Activated B cell treated with CpG ODN at 0.5 μM for 24 hours (primary cell): Measurements from ENCODE around the gene ASCC2. TPM values are rescaled to one million over a fixed set of nuclear protein-coding genes. Genes with fewer than 3 reads are reported as not detected.

ENCODE experiments used
- ATAC-seq: fragments of 200-7000 bp; cut with Tn5 transposase; one replicate; pipeline ENCODE4 v1.10.0; 2021; ENCODE audit warnings: low read depth, mild to moderate bottlenecking, moderate library complexity
- CTCF ChIA-PET: fragments of 350-600 bp; sonication (Branson Sonifier 250); formaldehyde crosslinking; loops from one replicate; lab custom pipeline; 2021; ENCODE audit warnings: antibody characterized with exemption; lab: Charles Lee
- POLR2A ChIA-PET: fragments of 350-600 bp; sonication (Branson Sonifier 250); formaldehyde crosslinking; loops from one replicate; lab custom pipeline; 2021; ENCODE audit warnings: antibody characterized with exemption; lab: Charles Lee
- DNase-seq: peaks from one replicate; pipeline ENCODE4 v3.0.0; 2022
- H3K27ac Mint-ChIP-seq: one replicate; pipeline ENCODE4 v1.8.0; 2020; ENCODE audit warnings: mixed read lengths
- H3K27me3 Mint-ChIP-seq: one replicate; pipeline ENCODE4 v1.8.0; 2021; ENCODE audit warnings: mixed read lengths
- H3K36me3 Mint-ChIP-seq: one replicate; pipeline ENCODE4 v1.8.0; 2021; ENCODE audit warnings: low read depth, mixed read lengths
- H3K4me1 Mint-ChIP-seq: one replicate; pipeline ENCODE4 v1.8.0; 2021; ENCODE audit warnings: mixed read lengths
- H3K4me3 Mint-ChIP-seq: one replicate; pipeline ENCODE4 v1.8.0; 2020; ENCODE audit warnings: mild to moderate bottlenecking, mixed read lengths
- H3K9me3 Mint-ChIP-seq: one replicate; pipeline ENCODE4 v1.8.0; 2020; ENCODE audit warnings: mixed read lengths
- intact Hi-C: fragments of 100-400 bp; cut with micrococcal nuclease; formaldehyde crosslinking; loops from one replicate; pipeline ENCODE4 v1.15.1; 2024
- total RNA-seq: library from RNA; stranded (reverse); gene quantifications from 2 replicates; pipeline ENCODE4 v1.2.3, GENCODE V29; 2022
- TF ChIP-seq, protein P1 (sequence below): fragments of 200-600 bp; IDR thresholded peaks from one replicate; pipeline ENCODE4 v1.8.0; 2022; ENCODE audit warnings: antibody characterized with exemption, mild to moderate bottlenecking

Gene ASCC2
- total RNA-seq, 1 donor from 2014 or later = 89.7 TPM

DNA sequence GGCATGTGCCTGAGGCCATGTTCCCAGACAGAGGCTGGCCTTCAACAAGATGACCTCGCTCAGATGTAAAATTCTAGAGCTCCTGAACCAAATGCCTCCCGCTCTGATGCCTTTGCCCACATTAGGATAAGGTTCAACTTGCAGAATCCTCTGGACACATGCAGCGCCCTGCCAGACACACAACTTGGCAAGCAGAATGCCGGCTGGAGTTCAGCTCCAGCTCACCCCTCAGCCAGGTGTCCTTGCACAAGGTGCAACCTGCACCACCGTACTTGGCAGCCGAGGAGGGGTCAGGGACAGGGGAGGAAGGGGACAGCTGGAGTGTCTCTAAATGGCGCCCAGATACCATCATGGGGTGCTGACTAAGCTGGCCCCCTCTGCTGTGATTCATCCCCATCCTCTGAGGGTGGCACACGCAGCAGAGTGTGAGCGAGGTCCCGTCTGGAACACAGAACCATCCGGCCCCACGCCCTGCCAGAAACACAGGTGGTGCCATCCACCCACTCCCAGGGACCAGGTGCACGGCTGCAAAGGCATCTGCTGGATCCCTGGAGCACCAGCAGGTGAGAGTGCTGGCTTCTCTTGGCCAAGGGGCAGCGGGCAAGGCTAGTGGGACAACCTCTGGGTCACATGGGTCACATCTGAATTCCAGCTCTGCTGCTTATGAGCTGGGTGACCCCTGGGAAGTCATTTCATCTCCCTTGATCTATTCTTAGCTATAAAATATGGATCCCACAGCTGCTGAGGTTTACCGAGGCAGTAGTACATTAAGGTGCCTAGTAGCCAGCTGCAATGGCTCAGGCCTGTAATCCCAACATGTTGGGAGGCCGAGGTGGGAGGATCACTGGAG lies 84.0 kb downstream of the ASCC2 start:
- ATAC-seq (no peak), DNase-seq (no peak)
- H3K4me1 Mint-ChIP-seq = peaks cover 4% of the 10 kb centered on the region
- H3K4me3 Mint-ChIP-seq = no peak overlapping the region
- no peaks in the 10 kb centered on the region for H3K9me3 Mint-ChIP-seq
- H3K27me3 Mint-ChIP-seq = no peaks in the 10 kb centered on the region
- intact Hi-C loops = no loop called here
- no peak overlapping the region for H3K27ac Mint-ChIP-seq
- peaks cover 8% of the 10 kb centered on the region for H3K36me3 Mint-ChIP-seq
- ChIA-PET CTCF (interaction anchor here (0.8 kb wide), 1 partner anchor 251 kb away, joined by 3 read pairs; no protein-coding TSS in a partner anchor), POLR2A (interaction anchor here (0.6 kb wide), 1 partner anchor 1693 kb away, joined by 3 read pairs; no protein-coding TSS in a partner anchor)
- TF ChIP-seq, protein P1, sequence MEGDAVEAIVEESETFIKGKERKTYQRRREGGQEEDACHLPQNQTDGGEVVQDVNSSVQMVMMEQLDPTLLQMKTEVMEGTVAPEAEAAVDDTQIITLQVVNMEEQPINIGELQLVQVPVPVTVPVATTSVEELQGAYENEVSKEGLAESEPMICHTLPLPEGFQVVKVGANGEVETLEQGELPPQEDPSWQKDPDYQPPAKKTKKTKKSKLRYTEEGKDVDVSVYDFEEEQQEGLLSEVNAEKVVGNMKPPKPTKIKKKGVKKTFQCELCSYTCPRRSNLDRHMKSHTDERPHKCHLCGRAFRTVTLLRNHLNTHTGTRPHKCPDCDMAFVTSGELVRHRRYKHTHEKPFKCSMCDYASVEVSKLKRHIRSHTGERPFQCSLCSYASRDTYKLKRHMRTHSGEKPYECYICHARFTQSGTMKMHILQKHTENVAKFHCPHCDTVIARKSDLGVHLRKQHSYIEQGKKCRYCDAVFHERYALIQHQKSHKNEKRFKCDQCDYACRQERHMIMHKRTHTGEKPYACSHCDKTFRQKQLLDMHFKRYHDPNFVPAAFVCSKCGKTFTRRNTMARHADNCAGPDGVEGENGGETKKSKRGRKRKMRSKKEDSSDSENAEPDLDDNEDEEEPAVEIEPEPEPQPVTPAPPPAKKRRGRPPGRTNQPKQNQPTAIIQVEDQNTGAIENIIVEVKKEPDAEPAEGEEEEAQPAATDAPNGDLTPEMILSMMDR = no peak

DNA sequence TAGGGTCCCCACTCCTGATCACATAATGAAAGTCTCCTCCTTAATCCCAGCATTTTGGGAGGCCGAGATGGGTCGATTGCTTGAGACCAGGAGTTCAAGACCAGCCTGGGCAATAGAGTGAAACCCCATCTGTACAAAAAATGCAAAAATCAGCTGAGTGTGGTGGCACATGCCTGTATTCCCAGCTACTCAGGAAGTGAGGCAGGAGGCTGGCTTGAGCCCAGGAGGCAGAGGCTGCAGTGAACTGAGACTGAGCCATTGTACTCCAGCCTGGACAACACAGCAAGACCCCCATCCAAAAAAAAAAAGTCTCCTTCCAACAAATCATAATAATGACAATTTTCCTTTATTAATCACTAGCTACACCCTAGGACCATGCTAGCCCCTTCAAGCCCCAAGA lies 86.4 kb downstream of the ASCC2 start:
- H3K4me3 Mint-ChIP-seq = no peak overlapping the region
- DNase-seq (no peak), ATAC-seq (no peak)
- intact Hi-C loops = no loop called here
- H3K27me3 Mint-ChIP-seq = no peaks in the 10 kb centered on the region
- H3K36me3 Mint-ChIP-seq = peaks cover 24% of the 10 kb centered on the region
- ChIA-PET POLR2A (no interaction called here), CTCF (no interaction called here)
- TF ChIP-seq, protein P1 = no peak
- H3K9me3 Mint-ChIP-seq = no peaks in the 10 kb centered on the region
- no peak overlapping the region for H3K27ac Mint-ChIP-seq
- peaks cover 4% of the 10 kb centered on the region for H3K4me1 Mint-ChIP-seq

GRCh38 chr22:29750559-29751538 lies 87.2 kb downstream of the ASCC2 start:
- H3K4me1 Mint-ChIP-seq = peaks cover 4% of the 10 kb centered on the region
- intact Hi-C loops = no loop called here
- H3K27ac Mint-ChIP-seq = no peak overlapping the region
- H3K36me3 Mint-ChIP-seq = peaks cover 30% of the 10 kb centered on the region
- no peak overlapping the region for H3K4me3 Mint-ChIP-seq
- H3K27me3 Mint-ChIP-seq = no peaks in the 10 kb centered on the region
- ATAC-seq (no peak), DNase-seq (no peak)
- ChIA-PET CTCF (no interaction called here), POLR2A (no interaction called here)
- TF ChIP-seq, protein P1 = no peak
- H3K9me3 Mint-ChIP-seq = no peaks in the 10 kb centered on the region

GRCh38 chr22:29750029-29750428 lies 88.0 kb downstream of the ASCC2 start:
- DNase-seq (no peak), ATAC-seq (no peak)
- Mint-ChIP-seq H3K27me3 (no peaks in the 10 kb centered on the region), H3K9me3 (no peaks in the 10 kb centered on the region), H3K4me1 (peaks cover 1% of the 10 kb centered on the region), H3K27ac (no peak overlapping the region), H3K36me3 (peaks cover 35% of the 10 kb centered on the region), H3K4me3 (no peak overlapping the region)
- TF ChIP-seq, protein P1 = no peak
- CTCF ChIA-PET = no interaction called here
- intact Hi-C loops = no loop called here
- POLR2A ChIA-PET = no interaction called here
